HepG2 (cell line): Measurements from ENCODE around the gene FAM219A. TPM values are rescaled to one million over a fixed set of nuclear protein-coding genes. Genes with fewer than 3 reads are reported as not detected.
A peak's percentile ranks its signal among the peaks of the same experiment; 100 is the strongest.

ENCODE experiments used
- ARID4A ChIP-seq: sonication (generic); formaldehyde crosslinking; IDR thresholded peaks from 2 replicates; pipeline ENCODE4 v1.5.0; 2020; ENCODE audit warnings: mild to moderate bottlenecking, missing genetic modification reagents, borderline replicate concordance
- CHD4 ChIP-seq: fragments of 200-600 bp; sonication (generic); IDR thresholded peaks from 2 replicates; pipeline ENCODE4 v1.7.0; 2017; ENCODE audit warnings: mild to moderate bottlenecking, low read length, borderline replicate concordance
- EED ChIP-seq: sonication (generic); formaldehyde crosslinking; IDR thresholded peaks from 2 replicates; pipeline ENCODE4 v1.5.0; 2020; ENCODE audit warnings: mild to moderate bottlenecking, missing genetic modification reagents
- FOXO1 ChIP-seq: sonication (generic); formaldehyde crosslinking; IDR thresholded peaks from 2 replicates; pipeline ENCODE4 v1.4.0; 2020; ENCODE audit warnings: missing genetic modification reagents
- GABPB1 ChIP-seq: IDR thresholded peaks from 2 replicates; pipeline ENCODE4 v1.6.1; 2016; ENCODE audit warnings: mild to moderate bottlenecking, missing genetic modification reagents, moderate library complexity, missing compliant biosample characterization
- GZF1 ChIP-seq: sonication (generic); formaldehyde crosslinking; IDR thresholded peaks from 2 replicates; pipeline ENCODE4 v1.5.1; 2020; ENCODE audit warnings: mild to moderate bottlenecking, missing genetic modification reagents
- IRX3 ChIP-seq: sonication (generic); formaldehyde crosslinking; IDR thresholded peaks from 2 replicates; pipeline ENCODE4 v1.8.1; 2023; ENCODE audit warnings: mild to moderate bottlenecking, low read depth, missing genetic modification reagents, borderline replicate concordance
- JARID2 ChIP-seq: sonication (generic); formaldehyde crosslinking; IDR thresholded peaks from 2 replicates; pipeline ENCODE4 v1.8.1; 2023; ENCODE audit warnings: missing genetic modification reagents, inconsistent platforms; ENCODE audit not compliant: insufficient replicate concordance
- JUNB ChIP-seq: sonication (generic); formaldehyde crosslinking; IDR thresholded peaks from 2 replicates; pipeline ENCODE4 v1.8.0; 2022; ENCODE audit warnings: missing genetic modification reagents, mild to moderate bottlenecking, borderline replicate concordance
- KLF13 ChIP-seq: sonication (generic); formaldehyde crosslinking; IDR thresholded peaks from 2 replicates; pipeline ENCODE4 v1.4.0; 2020; ENCODE audit warnings: mild to moderate bottlenecking, missing genetic modification reagents
- MIER2 ChIP-seq: IDR thresholded peaks from 2 replicates; pipeline ENCODE4 v1.6.1; 2016; ENCODE audit warnings: missing biosample characterization, missing genetic modification reagents
- SETDB1 ChIP-seq: sonication (generic); formaldehyde crosslinking; IDR thresholded peaks from 2 replicates; pipeline ENCODE4 v1.5.1; 2020; ENCODE audit warnings: missing genetic modification reagents, mild to moderate bottlenecking, borderline replicate concordance
- SMC3 ChIP-seq: IDR thresholded peaks from 2 replicates; pipeline ENCODE4 v1.6.1; 2011; ENCODE audit warnings: low read length, improper control_type of control experiment
- SRSF4 ChIP-seq: fragments of 200-400 bp; formaldehyde crosslinking; IDR thresholded peaks from one replicate; pipeline ENCODE4 v1.6.1; 2018; ENCODE audit warnings: mild to moderate bottlenecking, low read depth, low read length, moderate library complexity; ENCODE audit not compliant: poor library complexity, severe bottlenecking
- TBP ChIP-seq: sonication (generic); formaldehyde crosslinking; IDR thresholded peaks from 2 replicates; pipeline ENCODE4 v1.5.0; 2020; ENCODE audit warnings: missing genetic modification reagents
- ZBTB21 ChIP-seq: sonication (generic); formaldehyde crosslinking; IDR thresholded peaks from 2 replicates; pipeline ENCODE4 v1.4.0; 2020; ENCODE audit warnings: missing genetic modification reagents
- ZFP91 ChIP-seq: sonication (generic); formaldehyde crosslinking; IDR thresholded peaks from 2 replicates; pipeline ENCODE4 v1.9.0; 2022; ENCODE audit warnings: missing genetic modification reagents, mild to moderate bottlenecking, borderline replicate concordance
- ZNF354B ChIP-seq: sonication (generic); formaldehyde crosslinking; IDR thresholded peaks from 2 replicates; pipeline ENCODE4 v1.8.0; 2022; ENCODE audit warnings: mild to moderate bottlenecking, missing genetic modification reagents
- ZNF768 ChIP-seq: sonication (generic); formaldehyde crosslinking; IDR thresholded peaks from 2 replicates; pipeline ENCODE4 v1.4.0; 2020; ENCODE audit warnings: missing genetic modification reagents
- ZSCAN21 ChIP-seq: sonication (generic); formaldehyde crosslinking; IDR thresholded peaks from 2 replicates; pipeline ENCODE4 v1.8.0; 2022; ENCODE audit warnings: mild to moderate bottlenecking, missing genetic modification reagents, moderate library complexity, borderline replicate concordance
- polyA plus RNA-seq, 8 experiments: library from polyadenylated mRNA; depleted of rRNA in 3 of 8; stranded (reverse) in 7 of 8; unstranded in 1 of 8; fragments of >200 nt; fragmentation: Illumina TruSeq in 4 of 8; extraction: Trizol in 4 of 8; gene quantifications; 2 replicates each; pipeline versions ENCODE4 v1.2.1 to v1.2.3, GENCODE V29; 2011 to 2016; ENCODE audit warnings: low read depth in 4 of 8, missing spikeins in 1 of 8, mixed read lengths in 1 of 8; ENCODE audit not compliant: insufficient read depth in 1 of 8
- total RNA-seq, 5 experiments: library from RNA; depleted of rRNA; stranded (reverse); fragments of >200 nt; fragmentation: Illumina TruSeq; extraction: Trizol; gene quantifications; 2 replicates each; pipeline ENCODE4 v1.2.3, GENCODE V29; 2016; ENCODE audit warnings: low read depth in 1 of 5
- TF ChIP-seq, protein P1 (sequence below): sonication (generic); formaldehyde crosslinking; IDR thresholded peaks from 2 replicates; pipeline ENCODE4 v1.8.1; 2023; ENCODE audit warnings: mild to moderate bottlenecking, moderate library complexity, missing genetic modification reagents
- TF ChIP-seq, protein P2 (sequence below): sonication (generic); formaldehyde crosslinking; IDR thresholded peaks from 2 replicates; pipeline ENCODE4 v1.5.1; 2020; ENCODE audit warnings: missing genetic modification reagents, mild to moderate bottlenecking, borderline replicate concordance

The FAM219A gene
- total and polyA plus RNA-seq, 2 of the 13 experiments (the other 11 are each of a cell fraction or from before 2014, with no cell fraction given) = 3.9 to 6.4 TPM

DNA sequence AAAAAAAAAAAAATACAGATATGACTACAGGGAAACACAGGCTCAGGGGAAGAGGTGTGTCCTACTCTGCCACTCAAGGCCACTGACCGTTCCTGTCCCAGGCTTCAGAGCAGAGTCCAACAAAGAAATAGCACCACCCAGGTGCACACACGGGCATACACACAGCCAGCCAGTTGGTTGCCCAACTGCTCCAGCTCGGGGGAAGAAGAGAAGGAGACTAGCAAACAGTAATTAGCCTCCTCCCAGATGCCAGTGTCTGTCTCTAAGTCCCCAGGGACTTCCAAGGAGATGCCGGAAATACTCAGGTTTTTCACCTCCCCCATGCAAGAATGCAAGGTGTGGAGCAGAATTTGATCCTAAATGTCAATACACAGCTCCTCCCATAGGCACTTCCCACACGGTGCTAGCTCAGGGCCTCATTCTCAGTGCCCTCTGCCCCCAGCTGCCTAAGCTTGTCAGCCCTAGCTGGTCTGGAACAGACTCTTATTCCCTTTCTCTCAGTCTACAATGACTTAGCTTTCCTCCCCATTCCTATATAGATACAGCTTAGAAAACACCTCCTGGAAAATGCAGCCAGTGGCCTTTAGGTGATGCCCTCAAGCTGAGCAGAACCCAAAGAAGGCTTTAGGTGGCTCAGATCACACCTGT, 83.3 kb downstream of the FAM219A start (continued):
- TF ChIP-seq, protein P1, sequence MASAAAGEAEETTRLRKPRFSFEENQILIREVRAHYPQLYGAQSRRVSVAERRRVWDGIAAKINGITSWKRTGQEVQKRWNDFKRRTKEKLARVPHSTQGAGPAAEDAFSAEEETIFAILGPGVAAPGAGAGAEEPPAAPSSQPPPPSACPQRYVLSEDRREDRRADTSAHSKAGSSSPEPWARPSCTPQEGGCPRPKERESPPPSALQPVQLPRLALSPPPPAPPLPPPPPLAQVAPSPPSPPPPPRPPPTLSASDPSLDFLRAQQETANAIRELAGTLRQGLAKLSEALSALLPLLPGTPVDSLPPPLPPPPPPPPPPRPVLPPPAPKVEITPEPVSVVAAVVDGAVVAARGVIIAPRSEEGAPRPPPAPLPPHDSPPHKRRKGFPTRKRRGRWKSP = no peak; the same call in 1 of the 2 replicates
- TF ChIP-seq JUNB (CRISPR knock-in tag) = no peak
- no peak for TF ChIP-seq ZSCAN21 (CRISPR knock-in tag)
- no peak for TF ChIP-seq SETDB1 (CRISPR knock-in tag)
- TF ChIP-seq GABPB1 (CRISPR knock-in tag) = peak; percentile 21; the same call in 1 of the 2 replicates
- peak; percentile 18; the same call in 1 of the 2 replicates for TF ChIP-seq ZBTB21 (CRISPR knock-in tag)
- no peak for TF ChIP-seq SRSF4
- peak; percentile 76 for TF ChIP-seq ARID4A (CRISPR knock-in tag)
- peak; percentile 70; the same call in 1 of the 2 replicates for TF ChIP-seq CHD4
- no peak for TF ChIP-seq IRX3 (CRISPR knock-in tag)
- peak; percentile 42; the same call in 1 of the 2 replicates for TF ChIP-seq MIER2 (CRISPR knock-in tag)
- no peak for TF ChIP-seq JARID2 (CRISPR knock-in tag)
- no peak for TF ChIP-seq KLF13 (CRISPR knock-in tag)
- TF ChIP-seq, protein P2, sequence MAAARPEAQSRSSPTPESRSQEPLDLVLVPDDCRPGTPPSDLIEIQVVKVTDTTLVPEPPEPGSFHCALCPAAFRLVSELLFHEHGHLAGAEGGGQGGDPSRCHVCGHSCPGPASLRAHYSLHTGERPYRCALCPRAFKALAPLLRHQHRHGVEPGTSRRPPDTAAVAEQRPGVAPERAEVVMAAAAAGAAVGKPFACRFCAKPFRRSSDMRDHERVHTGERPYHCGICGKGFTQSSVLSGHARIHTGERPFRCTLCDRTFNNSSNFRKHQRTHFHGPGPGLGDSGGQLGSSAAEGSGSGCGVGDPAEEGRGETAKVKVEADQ (CRISPR knock-in tag) = 0 out of 2 replicates have a peak, but pooled peaks have one; percentile 32
- TF ChIP-seq EED (CRISPR knock-in tag) = no peak
- TF ChIP-seq FOXO1 (CRISPR knock-in tag) = no peak
- TF ChIP-seq ZNF768 (CRISPR knock-in tag) = no peak
- 0 out of 2 replicates have a peak, but pooled peaks have one; percentile 25 for TF ChIP-seq GZF1 (CRISPR knock-in tag)
- TF ChIP-seq SMC3 = peak; percentile 39
- no peak for TF ChIP-seq ZNF354B (CRISPR knock-in tag)
- no peak for TF ChIP-seq TBP (CRISPR knock-in tag)
- peak; percentile 31; the same call in 1 of the 2 replicates for TF ChIP-seq ZFP91
